HG02623 (cell line): ENCODE measurements around the gene TRAF5.

Source experiments
- ATAC-seq: cut with Tn5 transposase; IDR thresholded peaks from one replicate; pipeline ENCODE4 v1.9.1; 2021; ENCODE audit warnings: moderate library complexity; ENCODE audit not compliant: unreplicated experiment

The TRAF5 gene

GRCh38 chr1:211328084-211328694, 1.6 kb downstream of the TRAF5 start:
- ATAC-seq, result no peak

GRCh38 chr1:211328866-211329475, 2.3 kb downstream of the TRAF5 start:
- no peak for ATAC-seq

- peak; percentile 52 for ATAC-seq
Measured at GRCh38 chr1:211329764-211330201, 3.1 kb downstream of the TRAF5 start.

DNA sequence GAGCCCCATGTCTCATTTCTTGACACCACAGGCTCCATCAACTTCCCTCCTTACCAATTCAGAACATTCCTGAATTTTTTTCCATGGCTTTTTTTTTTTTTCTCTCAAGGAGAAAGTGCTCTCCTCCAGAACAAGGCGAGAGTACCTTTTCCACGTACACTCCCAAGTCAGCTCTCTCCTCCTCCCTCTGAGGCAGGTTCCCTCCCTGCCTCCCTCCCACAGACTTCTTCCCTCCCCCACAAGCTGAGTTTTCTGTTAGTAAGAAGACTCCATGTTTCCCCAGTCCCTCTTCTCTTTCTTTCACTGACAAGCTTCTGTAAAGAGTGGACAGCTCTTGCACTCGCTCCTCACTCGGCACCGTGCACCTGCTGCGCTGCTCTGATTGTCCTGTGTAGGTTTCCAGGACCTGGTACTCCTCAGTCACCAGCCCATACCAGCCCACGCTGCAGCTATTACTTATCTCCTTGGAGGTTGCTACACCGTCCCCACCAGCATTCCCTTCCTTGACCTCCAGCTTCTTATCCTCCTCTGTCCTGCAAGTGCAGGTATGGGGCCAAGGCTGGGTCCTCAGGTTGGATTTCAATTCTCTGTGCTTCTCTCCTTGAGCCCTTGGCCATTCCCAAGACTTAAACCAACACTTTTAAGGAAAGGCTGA, 3.8 kb downstream of the TRAF5 start:
- ATAC-seq, result no peak

GRCh38 chr1:211331011-211331709, 4.5 kb downstream of the TRAF5 start:
- no peak for ATAC-seq

GRCh38 chr1:211332036-211332616, 5.5 kb downstream of the TRAF5 start:
- ATAC-seq, result no peak

- ATAC-seq, result no peak
Measured at GRCh38 chr1:211332830-211333229, 6.2 kb downstream of the TRAF5 start.

DNA sequence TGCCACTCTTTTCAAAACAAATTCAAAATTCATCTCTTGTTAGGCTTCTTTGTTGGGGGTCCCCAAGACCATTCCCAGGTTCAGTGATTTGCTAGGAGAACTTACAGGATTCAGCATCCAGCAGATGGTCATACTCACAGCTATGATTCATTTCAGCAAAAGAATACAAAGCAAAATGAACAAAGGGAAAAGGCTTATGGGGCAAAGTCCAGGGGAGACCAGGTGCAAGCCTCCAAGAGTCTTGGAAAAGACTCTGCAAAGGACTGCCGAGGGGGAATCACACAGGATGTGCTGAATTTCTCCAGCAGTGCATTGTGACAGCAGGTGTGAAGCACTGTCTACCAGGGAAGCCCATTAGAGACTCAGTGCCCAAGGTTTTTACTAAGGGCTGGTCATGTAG, 7.3 kb downstream of the TRAF5 start:
- ATAC-seq, result no peak

GRCh38 chr1:211334986-211335385, 8.4 kb downstream of the TRAF5 start:
- no peak for ATAC-seq

GRCh38 chr1:211335522-211336157, 9.0 kb downstream of the TRAF5 start:
- peak; percentile 89 for ATAC-seq

GRCh38 chr1:211336161-211336560, 9.5 kb downstream of the TRAF5 start:
- peak; percentile 8 for ATAC-seq

GRCh38 chr1:211336775-211337174, 10.1 kb downstream of the TRAF5 start:
- ATAC-seq, result no peak

DNA sequence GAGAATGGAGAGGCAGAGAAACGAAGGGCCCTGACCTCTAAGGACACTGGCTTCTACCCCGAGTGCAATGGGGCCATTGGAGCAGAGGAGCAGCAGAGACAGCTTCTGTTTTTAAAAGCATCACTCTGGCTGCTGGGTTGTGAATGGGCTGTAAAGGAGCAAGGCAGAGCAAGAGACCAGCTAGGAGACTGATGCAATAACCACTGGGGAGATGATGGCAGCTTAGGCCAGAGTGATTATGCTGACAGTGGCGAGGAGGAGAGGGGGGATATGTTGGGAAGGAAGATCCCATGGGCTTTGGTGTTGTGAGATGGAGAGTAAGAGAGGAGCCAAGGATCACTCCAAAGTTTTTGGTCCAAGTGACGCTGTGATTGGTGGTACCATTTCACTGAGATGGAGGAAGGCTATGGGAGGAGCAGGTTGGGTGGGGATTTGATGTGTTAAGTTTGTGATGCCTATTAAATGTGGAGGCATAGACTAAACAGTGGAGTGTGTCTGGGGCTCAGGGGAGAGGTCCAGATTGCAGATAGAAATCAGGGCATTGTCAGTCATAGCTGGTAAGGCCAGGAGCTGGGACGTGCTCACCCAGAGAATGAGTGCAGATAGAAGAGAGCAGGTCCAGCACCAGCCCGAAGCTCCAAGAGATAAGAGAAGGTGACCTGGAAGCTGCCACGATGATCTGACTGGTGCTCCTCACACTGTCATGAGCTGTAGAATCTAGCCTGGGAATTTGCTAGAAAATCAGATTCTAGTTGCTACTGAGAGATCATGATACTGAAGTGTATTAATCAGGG, 11.0 kb downstream of the TRAF5 start:
- no peak for ATAC-seq

- ATAC-seq, result no peak
Measured at GRCh38 chr1:211338224-211338620, 11.6 kb downstream of the TRAF5 start.

DNA sequence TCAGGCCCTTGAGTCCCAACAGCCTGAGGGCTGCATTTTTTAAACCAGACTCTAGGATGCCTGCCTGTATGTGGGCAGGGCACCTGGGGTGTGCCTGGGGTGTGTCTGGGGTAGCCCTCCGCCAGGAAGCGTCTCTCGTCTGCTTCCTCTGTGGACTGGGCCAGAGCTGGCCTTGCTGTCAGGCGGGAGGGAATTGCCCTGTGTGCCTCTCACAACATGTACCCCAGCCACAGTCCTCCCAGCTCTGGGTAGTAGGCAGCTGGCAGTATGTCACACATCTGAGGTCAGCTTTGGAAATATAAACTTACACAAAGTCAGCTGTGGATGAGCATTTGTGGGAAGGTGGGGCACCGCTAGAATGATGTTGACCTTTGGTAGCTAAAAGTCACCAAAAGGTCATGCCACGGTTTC, 13.0 kb downstream of the TRAF5 start:
- ATAC-seq, result no peak

- no peak for ATAC-seq
Measured at GRCh38 chr1:211340622-211341507, 14.2 kb downstream of the TRAF5 start.

DNA sequence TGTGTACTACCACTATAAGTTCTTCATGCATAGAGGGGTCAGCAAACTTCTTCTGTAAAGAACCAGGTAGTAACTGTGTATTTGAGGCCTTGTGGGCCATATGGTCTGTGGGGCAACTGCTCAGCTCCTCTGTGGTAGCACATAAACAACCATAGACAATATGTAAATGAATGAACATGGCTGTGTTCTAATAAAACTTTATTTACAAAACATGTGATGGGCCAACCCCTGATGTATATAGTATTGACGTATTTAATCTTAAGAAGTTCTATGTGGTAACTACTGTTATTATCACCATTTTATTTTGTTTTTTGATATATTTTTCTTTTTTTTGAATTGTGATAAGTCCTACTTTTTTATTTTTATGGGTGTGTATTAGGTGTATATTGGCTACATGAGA, 15.4 kb downstream of the TRAF5 start:
- ATAC-seq, result no peak

DNA sequence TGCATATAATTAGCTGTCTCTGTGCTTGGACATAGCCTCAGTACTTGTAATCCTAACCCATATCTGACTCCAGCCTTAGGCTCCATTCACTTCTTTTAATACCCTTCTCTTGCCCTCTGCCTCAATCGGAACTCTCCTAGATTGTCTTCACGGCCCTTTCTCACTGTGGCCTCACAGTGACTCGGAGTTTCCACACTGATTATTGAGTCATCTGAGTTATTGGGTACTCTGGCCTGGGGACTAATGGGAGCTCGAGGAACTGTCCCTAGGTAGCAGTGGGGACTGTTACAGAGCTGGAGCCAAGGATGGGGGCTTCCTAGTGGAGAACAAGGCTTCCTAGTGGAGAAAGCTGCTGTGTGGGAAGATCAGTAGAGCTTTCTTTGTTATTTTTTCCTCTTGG, 17.0 kb downstream of the TRAF5 start:
- ATAC-seq, result no peak

GRCh38 chr1:211344152-211344618, 17.6 kb downstream of the TRAF5 start:
- ATAC-seq, result no peak
